ENCODE results near the gene STAP1.
A peak's percentile ranks its signal among the peaks of the same experiment; 100 is the strongest.

STAP1 gene

DNA sequence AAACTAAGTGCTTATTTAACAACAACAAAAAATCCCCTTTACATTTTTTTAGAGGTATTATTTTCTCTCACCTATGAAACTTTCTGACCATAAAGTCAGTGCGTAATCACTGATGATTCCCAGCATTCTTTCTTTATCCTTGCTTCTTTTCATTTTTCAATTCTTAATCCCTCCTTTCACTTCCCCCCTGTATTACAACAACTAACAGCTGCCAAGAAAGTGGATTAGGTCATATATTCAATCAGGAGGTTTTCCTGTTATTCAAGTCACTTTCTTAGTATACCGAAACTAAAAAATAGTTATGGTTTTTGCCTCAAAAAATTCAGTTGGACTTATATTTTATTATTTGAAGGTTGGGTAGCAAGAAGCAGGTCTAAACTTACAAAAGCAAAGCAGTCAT lies 2.1 kb upstream of the STAP1 start:
- DNase-seq: no peak

DNA sequence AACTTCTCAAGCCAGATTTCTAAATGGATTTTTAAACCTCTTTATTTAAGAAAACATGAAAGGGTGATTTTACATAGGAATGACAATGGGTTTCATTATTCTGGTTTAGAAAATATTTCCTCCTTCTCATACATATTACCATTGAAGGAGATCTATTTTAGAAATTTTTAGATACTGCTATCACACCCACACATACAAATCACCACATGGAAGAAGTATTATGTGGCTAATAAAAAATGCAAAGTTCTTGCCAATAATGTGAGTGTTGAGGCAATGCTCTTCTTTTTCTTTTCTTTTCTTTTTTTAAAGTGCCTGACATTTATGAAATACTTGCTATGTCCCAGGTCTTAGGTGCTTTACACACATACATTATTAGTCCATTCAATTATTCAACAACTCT lies 6.8 kb downstream of the STAP1 start:
- DNase-seq: no peak

DNA sequence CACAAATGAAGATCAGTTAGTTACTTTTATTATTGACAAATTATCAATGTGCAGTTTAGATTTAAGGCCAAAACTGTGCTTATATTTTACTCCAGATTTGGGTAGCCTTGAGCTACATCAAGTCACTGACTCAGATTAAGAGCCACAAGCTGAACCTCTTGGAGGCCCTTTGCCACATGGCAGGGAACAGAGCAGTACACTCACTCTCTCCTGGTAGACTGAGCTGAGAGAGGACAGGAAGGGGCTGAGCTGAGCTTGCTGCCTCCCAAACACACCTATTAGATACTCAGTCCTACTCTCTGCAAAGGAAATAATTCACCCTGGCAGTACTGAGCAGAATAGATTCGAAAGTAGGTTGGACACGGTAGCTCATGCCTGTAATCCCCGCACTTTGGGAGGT lies 7.8 kb downstream of the STAP1 start:
- DNase-seq: no peak

DNA sequence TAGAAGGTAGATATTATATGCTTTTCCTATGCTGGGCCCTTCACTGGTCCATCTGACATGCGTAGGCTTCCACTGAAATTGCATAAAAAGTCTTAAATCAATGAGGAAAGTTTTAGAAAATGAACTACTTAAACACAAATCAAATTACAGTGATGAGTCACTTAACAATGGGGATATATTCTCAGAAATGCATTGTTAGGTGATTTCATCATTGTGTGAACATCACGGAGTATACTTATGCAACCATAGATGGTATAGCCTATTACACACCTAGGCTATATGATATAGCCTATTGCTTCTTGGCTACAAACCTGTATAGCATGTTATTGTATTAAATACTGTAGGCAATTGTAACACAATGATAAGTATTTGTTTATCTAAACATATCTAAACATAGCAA lies 10.3 kb downstream of the STAP1 start:
- DNase-seq: no peak

GRCh38 chr4:67570537-67570936 lies 12.0 kb downstream of the STAP1 start:
- no peak for DNase-seq

DNA sequence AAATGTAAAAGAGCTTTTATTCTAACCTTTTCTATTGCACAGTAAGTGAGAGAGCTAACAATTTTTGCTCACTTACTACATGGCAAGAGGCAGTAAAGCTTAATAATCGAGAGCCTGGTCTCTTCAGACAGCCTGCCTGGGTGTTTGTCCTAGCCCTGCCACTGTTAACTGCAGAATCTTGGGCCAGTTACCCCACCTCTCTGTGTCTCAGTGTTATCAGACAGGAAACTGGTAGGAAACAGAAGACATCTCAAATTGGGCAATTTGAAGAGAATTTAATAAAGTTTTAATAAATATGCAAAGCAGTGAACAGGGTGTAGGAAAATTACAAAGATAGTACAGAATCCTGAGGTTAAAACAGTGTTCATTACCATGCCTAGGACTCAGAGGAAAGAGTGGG lies 13.4 kb downstream of the STAP1 start:
- DNase-seq: no peak

DNA sequence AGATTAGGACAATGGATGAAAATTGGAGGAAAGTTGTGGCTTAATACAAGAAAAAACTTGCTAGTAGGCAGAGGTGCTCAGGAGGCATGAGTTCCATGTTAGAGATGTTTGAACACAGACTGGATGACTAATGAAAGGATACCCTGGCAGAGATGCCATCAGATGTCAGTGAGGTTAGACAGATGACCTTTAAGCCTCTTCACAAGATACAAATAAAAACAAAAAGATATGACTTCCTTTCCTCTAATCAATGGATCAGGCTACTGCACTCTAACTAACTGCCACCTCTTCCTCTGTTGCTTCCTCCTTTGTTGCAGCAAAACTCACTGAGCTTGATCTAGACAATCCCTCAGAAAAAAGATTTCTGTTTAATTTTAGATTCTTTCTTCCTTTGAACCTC lies 14.7 kb downstream of the STAP1 start:
- DNase-seq: peak; percentile 21

- DNase-seq: peak; percentile 58
These were observed 16.9 kb downstream of the STAP1 start for GRCh38 chr4:67575232-67576058.

DNA sequence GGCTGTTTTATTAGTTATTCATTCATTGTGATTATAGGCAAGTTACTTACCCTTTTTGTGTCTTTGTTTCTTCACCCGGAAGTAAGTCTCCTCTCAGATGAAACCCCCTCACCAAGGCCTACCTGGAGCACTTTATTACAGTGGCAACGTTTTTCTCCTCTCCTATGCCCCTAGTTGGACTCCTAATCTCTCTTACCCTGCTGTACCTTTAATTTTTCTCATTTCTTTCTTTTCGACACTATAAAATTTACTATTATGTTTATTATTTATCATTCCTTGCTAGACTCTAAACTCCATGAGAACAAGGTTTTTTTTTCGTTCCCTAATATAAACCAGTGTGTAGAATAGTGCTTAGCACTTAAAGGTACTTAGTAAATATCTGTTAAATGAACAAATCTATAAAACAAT lies 17.5 kb downstream of the STAP1 start:
- no peak for DNase-seq

- no peak for DNase-seq
These were observed 18.0 kb downstream of the STAP1 start for GRCh38 chr4:67576538-67576937.

DNA sequence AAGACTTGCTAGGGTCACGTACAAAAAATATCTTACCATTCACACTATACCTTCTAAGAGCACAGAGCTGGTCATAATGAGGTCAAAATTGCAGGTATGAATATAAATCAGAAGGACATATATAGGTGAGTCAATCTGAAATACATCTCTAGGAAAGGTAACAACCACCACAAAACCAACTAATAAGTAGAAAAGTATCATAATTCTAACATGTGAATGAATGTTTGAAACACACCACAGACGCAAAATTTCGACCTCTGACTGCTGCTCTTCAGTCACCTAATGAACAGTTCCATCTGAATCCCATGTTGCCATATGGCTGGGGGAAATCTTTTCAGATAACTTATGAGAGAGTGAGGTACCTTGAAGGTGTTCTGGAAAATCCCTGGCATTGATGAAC lies 22.1 kb downstream of the STAP1 start:
- no peak for DNase-seq

DNA sequence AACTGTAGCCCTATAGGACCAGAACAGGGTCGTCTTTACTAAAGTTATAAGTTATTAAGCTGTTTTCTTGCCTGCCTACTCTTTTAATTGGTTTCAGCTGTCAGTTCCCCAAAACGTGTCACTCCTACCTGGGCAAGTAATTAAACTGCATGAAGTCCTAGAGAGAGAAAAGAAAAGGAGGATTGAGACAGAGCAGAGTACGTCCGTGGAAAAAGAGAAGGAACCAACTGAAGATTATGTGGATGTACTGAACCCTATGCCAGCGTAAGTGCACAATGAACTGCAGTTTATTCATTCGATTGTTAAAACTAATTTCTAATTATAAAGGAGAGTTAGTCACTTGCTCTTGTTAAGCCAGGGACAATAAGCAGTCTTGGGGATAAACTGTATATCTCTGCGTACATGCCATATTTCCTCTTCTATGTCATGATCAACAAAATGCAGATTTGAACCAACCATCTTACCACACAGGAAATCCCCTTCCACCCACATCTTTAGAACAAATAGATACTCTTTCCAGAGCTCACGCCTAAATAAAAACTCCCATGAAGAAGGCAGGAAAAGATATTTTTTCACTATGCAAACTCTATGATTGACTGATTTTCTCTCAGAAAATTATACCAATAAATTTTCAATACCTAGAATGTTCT lies 22.8 kb downstream of the STAP1 start:
- no peak for DNase-seq

- no peak for DNase-seq
These were observed 23.4 kb downstream of the STAP1 start for GRCh38 chr4:67581913-67582312.

- DNase-seq: no peak
These were observed 26.0 kb downstream of the STAP1 start for GRCh38 chr4:67584496-67584895.

- no peak for DNase-seq
These were observed 28.6 kb downstream of the STAP1 start for GRCh38 chr4:67587156-67587555.

GRCh38 chr4:67593741-67594175 lies 35.2 kb downstream of the STAP1 start:
- no peak for DNase-seq

GRCh38 chr4:67603310-67604028 lies 44.9 kb downstream of the STAP1 start:
- no peak for DNase-seq

- DNase-seq: no peak
These were observed 45.5 kb downstream of the STAP1 start for GRCh38 chr4:67604029-67604381.

GRCh38 chr4:67604749-67605148 lies 46.2 kb downstream of the STAP1 start:
- DNase-seq: no peak

- DNase-seq: no peak
These were observed 49.5 kb downstream of the STAP1 start for GRCh38 chr4:67608027-67608426.

GRCh38 chr4:67614186-67614585 lies 55.7 kb downstream of the STAP1 start:
- DNase-seq: no peak

DNA sequence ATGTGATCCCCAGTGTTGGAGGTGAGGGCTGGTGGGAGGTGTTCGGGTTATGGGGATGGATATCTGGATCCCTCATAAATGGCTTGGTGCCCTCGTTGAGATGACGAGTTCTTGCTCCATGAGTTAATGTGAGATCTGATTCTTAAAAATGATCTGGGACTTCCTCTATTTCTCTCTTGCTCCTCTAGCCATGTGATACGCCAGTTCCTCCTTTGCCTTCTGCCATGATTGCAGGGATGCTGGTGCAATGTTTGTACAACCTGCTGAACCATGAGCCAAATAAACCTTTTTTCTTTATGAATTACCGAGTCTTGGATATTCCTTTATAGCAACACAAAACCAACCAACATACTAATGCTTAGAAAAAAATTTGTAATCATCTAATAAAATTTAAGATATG lies 56.6 kb downstream of the STAP1 start:
- DNase-seq: no peak

DNA sequence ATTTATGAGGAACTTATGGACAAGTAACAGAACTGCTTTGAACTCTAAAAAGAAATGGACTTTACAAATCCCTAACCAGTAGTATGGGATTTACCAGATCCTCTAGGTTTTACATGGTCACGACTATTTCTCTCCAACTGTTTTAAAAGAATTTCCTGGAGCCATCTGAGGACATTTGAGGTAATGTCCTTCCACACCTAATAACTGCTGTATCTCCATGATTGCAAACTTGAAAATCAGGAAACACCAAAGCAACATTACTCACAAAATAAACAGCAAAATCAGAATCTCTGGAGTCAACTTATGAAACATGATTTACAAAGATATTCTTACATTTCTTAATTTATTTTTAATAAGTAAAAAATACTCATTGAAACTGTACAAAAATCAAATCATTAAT lies 58.0 kb downstream of the STAP1 start:
- DNase-seq: no peak

- no peak for DNase-seq
These were observed 66.4 kb downstream of the STAP1 start for GRCh38 chr4:67624939-67625338.
